GM18861 (cell line): ENCODE measurements around the gene GFER.

Experiments
- ATAC-seq: cut with Tn5 transposase; IDR thresholded peaks from one replicate; pipeline ENCODE4 v1.9.1; 2021; ENCODE audit not compliant: unreplicated experiment

Gene GFER

DNA sequence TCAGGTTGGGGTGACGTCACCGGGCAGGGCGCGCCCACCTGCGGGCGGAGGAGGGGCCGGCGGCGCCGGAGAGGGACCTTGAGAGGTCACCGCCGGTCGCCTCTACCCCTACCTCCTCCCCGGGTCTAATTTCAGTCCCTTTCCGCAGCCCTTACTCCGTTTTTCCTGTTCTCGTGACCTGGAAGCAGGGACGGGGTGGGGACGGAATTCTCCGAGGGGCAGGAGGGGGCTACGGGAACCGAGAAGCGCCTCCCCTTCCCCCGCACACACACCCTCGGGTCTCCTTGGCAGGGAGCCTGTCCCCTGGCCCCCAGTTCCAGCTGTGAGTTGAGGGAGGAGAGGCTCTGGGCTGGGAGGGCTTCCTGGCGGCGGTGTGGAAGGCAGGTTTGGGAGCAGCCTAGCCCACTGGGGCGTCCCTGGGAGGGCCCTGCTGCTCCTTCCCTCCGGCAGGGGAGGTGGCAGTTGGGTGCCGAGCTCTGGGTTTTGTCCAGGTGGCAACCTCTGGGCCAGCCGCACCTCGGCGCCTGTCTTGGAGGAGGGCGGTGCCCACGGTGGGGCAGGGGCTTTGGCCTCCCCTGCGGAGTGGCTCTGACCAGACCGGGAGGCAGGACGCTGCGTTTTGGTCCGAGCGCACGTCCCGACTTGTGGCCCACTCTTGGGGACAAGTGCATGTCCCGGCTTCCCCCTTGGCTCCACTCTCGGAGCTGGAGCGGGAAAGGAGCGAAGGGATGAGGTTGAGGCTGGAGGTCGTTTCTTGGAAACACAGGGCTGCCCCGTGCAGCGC is 6.5 kb downstream of the GFER start:
- no peak for ATAC-seq

DNA sequence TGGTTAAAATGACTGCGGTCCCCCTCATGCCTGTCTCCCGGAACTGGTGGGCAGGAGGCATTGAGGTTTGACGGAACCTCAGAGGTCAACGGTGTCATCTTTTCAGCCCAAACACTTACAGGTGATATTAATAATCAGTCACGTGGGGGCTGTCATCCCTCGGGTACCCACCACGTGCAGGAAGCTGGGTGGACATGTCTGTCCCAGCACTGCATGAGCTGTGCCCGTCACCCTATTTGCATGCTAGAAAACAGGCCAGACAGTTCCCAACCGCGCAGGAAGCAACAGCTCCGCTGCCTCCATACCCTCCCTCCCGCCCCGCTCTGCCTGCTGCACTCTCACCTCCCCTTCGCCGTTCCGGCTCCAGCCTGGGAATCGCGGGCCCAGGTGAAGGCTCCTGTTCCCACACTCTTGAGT is 7.2 kb downstream of the GFER start:
- ATAC-seq = no peak

DNA sequence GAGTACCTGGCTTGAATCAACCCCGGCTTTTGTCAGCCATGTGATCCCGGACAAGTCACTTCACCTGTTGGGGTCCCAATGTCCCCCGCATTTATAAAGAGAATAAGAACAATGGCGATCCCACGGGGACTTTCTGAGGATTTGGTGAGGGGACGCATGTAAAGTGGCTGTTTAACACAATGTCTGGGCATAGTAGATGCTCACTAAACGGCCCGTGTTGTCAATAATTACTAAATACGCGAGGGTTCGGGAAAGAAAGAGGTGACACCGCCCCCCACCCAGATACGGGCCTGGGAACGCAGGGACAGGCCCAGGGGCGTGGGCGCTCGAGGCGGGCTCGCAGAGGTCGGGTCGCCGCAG is 7.6 kb downstream of the GFER start:
- ATAC-seq = no peak

DNA sequence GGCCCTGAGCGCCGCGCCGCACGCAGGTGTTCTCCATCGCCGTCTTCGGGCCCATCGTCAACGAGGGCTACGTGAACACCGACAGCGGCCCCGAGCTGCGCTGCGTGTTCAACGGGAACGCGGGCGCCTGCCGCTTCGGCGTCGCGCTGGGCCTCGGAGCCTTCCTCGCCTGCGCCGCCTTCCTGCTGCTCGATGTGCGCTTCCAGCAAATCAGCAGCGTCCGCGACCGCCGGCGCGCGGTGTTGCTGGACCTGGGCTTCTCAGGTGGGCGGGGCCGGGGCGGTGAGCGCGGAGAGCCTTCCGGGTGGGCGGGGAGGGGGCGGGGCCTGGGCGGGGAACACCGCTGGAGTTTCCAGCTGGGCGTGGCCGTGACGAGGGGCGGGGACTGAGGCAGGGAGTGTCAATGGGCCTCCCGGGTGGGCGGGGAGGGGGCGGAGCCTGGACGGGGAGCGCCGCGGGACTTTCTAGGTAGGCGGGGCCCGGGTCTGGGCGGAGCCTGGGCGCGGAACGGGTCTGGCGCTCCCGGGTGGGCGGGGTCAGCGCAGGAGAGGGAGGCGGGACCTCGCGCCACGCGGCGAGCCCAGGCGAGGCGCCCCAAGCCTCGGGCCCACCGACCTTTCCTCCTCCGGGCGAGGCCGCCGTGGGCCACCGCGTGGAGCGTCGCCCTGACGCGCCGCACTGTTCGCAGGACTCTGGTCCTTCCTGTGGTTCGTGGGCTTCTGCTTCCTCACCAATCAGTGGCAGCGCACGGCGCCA is 8.1 kb downstream of the GFER start:
- no peak for ATAC-seq

DNA sequence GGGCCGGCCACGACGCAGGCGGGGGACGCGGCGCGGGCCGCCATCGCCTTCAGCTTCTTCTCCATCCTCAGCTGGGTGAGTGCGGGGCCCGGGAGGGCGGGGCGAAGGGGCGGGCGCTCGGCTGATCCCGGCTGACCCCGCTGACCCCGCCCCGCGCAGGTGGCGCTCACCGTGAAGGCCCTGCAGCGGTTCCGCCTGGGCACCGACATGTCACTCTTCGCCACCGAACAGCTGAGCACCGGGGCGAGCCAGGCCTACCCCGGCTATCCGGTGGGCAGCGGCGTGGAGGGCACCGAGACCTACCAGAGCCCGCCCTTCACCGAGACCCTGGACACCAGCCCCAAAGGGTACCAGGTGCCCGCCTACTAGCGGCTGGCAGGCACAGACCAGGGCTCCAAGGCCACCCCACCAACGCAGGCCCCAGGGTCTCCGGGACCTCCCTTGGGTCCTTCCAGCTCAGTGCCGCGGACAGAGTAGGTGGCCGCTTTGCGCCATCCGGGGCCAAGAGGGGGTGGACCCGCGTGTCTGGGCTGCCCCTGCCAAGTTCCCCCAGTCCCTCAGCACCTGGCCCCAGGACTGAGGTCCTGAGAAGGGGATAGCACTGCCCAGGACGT is 8.8 kb downstream of the GFER start:
- no peak for ATAC-seq

DNA sequence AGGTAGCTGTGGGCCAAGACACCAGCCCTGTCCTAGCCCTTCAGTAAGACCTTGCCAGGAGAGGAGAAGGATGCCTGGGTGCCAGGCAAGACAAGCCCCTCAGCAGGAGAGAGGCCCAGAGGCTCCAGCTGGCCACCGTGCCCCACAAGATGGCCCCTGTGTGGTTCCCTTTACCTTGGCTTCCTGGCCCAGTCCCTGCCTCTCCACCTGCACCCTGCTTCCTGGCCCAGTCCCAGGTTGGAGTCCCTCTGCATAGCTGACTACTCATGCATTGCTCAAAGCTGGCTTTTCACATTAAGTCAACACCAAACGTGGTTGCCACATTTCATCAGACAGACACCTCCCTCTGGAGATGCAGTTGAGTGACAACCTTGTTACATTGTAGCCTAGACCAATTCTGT is 9.7 kb downstream of the GFER start:
- no peak for ATAC-seq

DNA sequence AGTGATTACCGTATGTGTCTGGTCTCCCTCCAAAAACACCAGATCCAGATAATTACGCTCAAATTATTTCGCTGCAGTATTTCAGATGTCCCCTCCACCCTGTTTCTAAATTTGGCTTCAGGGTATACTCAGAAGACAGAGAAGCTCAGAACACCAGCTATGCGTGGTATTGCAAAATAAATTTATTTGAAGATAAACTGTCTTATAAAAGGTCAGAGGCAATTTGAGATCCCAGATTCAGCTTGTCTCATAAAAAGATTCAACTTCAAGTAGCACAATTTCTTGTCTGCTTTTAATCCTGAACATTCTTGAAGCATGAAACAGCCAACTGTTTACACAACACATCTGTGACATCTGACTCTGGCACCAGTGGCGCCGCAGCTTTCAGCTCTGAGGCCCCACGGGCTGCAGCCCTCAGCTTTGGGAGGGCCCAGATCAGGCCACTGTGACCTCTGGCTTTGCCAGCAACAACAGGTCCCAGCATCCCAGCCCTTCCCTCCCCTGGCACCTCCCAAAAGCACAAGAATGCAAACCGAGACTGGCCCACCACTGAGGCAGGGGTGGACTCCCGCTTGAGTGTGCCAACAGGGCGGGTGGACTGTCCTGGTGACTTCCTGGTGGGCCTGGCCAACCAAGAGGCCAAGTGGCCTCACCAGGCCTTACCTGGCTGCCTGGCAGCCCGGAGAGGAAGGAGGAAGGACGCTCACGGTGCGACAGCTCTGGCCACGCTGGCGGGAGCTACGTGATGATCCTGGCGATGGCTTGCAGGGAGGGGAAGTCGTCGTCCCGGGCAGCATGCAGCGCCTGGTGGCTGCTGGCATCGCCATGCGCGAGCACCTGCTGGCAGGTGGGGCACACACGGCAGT is 13.7 kb downstream of the GFER start:
- ATAC-seq = no peak

DNA sequence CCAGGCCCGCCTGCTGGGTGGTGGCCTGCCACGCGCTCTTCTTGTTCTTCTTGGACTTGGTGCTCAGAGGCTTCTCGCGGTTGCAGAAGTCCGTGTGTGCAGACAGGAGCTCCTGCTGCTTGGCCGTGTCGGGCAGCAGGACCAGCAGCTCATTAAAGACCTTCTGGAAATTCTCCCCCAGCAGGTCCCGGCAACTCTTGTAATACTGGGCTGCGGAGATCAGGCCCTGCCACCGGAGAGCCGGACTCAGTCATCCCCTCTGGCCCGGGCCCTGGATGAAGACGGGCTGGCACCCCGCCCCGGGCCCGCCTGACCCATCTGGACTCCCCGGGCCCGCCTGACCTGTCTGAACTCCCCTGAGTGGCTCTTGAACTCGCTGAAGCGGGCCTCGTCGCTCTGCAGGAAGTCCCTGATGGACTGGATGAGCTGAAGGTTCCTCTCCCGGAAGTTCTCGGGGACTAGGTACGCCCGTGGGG is 14.4 kb downstream of the GFER start:
- no peak for ATAC-seq

DNA sequence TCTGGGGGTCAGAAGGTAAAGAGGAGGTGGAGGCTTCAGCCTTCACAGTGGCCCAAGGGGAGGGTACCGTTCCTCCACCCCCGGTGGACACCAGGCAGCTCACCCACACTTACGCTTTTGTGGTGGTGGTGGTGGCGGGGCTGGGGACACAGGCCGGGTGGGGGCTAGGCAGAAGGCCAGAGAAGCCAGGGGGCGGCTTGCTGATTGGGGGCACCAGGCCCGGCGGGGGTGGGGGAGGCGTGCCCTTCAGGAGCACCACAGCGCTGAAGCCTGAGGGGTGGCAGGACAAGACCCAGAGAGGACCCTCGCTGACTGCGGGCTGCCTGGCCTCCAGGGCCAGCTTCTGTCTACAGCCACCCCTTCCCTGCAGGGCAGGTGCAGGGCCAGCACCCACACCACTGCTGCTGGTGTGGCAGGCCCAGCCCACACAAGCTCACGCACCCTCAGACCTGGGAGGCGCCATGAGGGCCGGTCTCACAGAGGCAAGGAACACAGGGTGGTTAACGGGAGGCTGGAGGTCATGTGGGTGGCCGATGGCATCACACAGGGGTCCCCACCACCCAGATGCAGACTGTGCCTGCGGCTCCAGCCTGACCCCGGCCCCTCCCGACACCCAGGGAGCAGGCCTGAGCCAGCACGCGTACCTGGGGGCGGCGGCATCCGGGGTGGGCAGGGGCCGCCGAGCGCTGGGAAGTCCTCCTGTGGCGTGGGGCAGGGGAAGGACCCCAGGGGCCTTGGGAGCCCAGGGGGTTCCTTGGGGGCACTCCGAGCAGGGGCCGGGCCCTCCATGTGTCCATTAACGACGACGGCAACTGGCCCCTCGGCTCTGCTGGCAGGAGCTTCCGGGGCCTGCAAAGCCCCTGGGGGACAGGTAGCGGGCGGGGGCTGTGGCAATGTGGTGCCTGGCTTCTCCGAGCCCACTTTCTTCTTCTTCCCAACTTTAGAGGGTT is 15.1 kb downstream of the GFER start:
- no peak for ATAC-seq

DNA sequence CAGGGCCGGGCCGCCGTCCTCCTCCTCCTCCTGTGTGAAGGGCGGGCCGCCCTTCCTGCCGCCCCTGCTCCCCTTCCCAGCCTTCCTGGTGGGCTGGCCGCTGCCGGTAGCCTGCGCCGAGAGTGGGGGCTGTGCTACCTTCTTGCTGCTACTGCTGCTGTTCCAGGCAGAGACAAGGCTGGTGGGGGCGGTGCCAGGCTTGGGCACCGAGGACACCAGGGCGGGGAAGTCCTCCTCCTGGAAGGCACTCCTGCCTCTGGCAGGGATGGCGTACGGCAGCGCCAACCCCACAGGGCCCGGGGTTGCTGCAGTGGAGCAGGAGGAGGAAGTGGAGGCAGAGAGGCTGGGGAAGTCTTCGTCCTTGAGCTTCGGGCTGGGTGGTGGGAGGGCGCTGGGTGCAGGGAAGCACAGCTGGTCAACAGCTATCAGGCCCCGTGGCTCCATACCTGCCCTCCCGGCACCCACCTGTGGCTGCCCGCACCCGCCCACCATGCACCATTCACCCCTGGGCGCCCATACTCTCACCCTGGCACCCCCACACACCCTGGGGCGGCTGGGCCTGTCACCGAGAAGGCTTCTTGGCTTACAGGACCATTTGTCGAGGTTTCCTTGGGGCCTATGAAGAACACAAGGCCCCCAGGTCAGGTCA is 16.0 kb downstream of the GFER start:
- ATAC-seq = no peak

DNA sequence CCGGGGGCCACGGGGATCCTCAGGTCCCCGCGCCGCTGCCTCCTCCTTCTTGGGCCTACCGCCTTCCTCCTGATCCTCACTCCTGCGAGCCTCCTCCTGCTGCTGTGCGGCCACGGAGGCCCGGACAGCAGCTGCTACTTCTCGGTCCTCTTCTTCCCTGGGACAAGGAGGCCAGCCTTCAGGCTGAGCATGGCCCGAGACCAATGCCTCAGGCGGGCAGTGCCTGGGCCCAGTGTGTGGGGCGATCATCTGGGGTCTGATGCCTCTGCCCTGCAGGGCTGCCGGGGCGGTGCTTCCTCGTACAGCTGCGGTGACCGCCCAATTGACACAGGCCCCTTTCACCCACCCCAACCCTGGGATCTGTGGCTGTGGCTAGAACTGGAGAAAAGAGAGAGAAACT is 17.0 kb downstream of the GFER start:
- no peak for ATAC-seq

DNA sequence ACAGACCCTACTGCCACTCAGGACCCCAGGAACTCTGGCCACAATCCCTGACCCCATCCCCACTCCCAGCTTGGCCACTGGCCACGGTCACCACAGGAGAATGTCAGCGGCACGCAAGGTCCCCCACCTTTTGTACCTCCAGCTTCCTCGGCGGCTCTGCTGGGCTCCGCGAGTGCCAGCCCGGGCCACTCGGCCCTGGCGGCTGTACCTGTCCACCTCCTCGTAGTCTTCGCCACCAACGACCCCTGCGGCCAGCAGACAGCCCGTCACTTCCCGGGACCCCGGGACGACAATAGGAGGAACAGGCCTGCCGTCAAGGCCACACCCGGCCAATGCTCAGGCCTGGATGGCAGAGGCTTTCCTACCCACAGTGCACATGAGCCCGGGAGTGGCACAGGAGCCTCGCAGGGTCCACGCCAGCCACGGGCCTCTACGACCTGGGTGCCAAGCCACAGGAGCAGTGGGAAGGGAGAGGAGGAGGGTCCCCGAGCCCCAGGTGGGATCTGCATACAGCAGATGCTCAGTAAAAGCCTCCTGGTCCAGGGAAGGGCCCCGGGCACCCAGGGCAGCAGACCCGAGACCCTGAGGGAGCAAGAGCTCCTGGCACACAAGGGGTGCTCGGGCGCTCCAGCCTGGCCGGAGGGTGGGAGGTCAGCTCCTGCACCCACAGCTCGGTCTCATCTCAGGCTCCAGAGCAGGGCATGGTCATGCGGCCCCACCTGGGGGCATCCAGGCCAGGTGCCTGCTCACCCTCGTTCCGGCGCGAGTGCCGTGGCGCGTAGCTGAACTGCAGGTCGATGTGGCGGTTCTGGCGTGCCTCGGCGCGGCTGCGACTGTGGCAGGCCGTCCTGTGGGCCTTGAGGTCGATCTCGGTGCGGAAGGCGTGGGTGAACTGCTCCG is 17.7 kb downstream of the GFER start:
- ATAC-seq = no peak

DNA sequence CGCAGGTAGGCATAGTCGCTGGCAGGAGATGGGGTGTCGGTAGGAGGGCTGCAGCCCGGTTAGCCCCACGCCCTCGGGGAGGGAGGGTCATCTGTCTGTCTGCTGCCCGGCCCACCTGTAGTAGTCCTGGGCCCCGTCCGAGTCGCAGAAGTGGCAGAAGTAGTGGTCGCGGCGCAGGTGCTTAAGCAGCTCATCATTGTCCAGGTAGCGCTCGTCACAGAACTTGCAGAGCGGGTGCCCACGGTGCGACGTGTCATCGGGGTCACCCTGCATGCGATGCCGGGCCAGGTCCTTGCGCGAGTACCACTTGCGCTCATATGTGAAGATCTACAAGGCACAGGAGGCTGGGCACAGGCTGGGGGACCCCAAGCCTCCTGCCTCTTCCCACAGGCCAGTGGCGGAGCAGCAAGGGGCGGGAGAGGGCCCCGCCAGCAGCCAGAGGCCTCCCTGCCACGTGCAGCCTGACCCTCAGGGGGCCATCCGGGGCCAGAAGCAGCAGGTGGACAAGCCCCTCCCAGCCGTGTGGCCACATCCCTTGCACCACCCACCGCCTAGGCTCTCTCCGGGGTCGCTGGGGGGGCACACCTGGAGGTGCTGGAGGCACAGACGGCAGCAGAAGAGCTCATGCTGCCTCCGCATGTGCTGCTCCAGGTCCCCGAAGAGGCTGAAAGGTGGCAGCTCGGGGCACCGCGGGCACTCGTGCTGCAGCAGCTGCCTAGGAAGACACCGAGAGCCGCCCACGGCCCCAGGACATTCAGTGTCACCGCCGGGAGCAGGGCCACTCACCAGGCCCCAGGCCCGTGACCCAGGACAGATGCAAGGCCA is 18.6 kb downstream of the GFER start:
- ATAC-seq = no peak

DNA sequence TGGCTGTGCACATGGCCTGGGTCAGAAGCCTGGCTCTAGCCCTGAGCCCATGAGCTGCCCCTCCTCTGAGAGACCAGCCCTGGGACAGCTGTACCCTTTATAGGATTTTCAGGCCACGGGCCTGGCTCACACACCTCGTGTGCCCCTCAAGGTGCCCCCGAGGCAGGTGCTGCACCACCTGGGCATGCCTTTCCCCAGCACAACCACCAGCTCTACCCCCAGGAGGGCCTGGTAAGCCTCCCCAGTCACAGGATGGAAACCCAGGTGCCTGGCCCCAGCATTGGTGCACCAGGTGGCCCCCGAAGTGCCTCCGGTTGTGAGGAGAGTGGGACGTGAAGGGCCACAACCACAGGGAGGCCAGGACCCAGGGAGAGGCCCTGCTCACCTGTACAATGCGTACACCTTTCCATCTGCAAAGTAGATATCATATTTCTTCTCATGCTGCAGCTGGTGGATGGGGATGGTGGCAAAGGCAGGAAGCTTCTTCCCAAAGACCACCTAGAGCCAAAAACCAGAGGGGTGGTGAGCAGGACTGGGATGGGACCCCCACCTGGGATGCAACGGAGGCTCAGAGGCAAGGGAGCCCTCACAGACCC is 19.3 kb downstream of the GFER start:
- no peak for ATAC-seq

DNA sequence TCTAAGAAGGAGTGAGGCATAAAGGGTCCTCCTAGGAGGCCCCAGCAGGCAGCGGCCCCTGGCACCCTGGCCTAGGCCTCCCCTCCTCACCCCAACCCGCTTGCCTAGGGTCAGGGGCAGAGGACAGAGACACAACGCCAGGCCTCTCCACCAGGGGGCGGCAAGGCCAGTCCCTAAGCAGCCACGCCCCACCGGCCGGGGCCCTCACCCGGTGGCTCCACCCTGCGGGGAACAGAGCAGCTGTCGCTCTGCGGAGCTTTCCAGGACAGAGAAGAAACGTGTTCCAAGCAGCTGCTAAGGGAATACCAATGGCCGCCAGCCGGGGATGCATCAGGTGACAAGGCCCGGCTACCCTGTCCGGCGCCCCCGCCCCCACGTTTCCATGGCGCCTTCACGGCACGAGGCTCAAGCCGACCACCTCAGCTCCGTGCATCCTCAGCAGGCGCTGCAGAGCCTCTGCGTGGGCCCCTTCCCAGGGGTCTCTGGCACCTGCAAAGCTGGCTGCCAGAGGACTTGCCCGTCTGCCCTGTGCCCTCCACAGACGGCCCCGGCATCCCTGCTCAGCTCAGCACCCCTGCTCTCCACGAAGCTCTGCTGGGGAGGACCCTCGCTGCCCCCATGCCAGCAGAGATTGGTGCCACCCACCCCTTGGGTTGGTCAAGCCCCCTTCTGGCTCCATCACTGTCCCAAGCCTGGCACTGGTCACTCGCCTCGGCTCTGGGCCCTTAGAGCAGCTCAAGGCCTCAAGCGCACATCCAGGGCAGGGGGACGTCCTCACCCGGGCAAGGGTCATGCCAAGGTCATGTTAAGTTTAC is 20.0 kb downstream of the GFER start:
- ATAC-seq = peak; percentile 62

DNA sequence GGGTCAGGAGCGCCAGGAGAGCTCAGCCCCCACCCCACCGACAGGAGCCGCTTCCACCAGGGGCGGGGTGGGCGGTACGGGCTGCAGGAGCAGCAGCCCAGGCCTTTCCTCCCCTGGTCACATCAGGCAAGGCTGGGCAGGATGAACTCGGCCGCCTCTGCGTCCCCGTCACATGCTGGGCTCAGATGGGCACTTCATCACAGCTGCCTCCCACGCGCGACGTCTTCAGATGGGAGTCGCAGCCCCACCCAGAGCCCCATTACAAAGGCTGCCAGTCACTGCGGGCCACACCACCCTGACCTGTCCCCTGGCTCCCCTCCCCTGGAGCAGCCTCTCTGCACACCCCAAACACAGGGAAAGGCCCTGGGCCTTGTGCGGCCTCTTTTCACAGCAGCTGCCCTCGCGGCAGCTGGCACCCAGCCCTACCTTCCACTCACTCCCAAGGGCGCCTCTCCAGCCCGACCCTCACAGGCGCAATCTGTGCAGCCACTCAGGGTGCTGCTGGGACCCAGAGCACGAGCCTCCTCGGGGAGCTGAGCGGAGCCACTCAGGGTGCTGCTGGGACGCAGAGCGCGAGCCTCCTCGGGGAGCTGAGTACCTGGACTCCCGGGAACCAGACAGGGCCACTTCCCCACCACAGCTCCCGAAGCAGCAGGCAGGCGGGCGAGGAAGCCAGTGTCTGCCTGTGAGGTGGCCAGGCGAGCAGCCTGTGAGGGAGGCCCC is 21.0 kb downstream of the GFER start:
- no peak for ATAC-seq
